ENCODE results near the gene UBE3A. TPM values are rescaled to one million over a fixed set of nuclear protein-coding genes. Genes with fewer than 3 reads are reported as not detected.

The UBE3A gene
- total RNA-seq, 1 experiment from 2014 or later = 104 TPM

DNA sequence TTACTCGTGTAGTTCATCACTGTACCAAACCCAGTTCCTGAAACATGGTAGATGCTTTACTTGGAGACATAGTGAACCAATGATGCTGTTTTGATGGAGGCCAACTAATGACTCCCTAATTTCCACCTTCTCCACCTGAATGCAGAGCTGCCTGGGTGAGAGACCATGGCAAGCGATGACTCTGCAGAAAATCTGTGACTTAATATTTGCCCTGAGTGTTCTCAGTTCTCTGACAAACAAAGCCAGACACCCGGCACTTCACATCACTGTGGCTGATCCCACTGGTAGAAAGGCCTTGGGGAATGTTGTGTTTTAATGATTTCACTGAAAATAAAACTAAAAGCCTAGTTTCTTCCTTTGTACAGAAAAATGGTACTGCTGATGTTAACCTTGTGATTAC lies 39.5 kb upstream of the UBE3A start:
- intact Hi-C loops (cut with micrococcal nuclease) = no loop called here
- Histone ChIP-seq H2AFZ (ENCODE audit: low read depth, low read length, poor library complexity, severe bottlenecking) (no peak overlapping the region), H3K79me2 (ENCODE audit: insufficient read depth, low read length) (no peaks in the 10 kb centered on the region), H3K4me3 (replicated peaks in 1 of 2; ENCODE audit: low read depth in 1 of 2, low read length in 2 of 2) (no peak overlapping the region), H3K27me3 (ENCODE audit: insufficient read depth, low read length) (no peaks in the 10 kb centered on the region), H4K20me1 (ENCODE audit: insufficient read depth) (no peaks in the 10 kb centered on the region), H3K27ac (ENCODE audit: low read depth, low read length) (no peak overlapping the region), H3K4me2 (ENCODE audit: low read length) (no peak overlapping the region), H3K36me3 (ENCODE audit: control insufficient read depth in 1 of 2, insufficient read depth in 2 of 2, low read length in 2 of 2) (no peaks in the 10 kb centered on the region), H3K9me2 (ENCODE audit: insufficient read depth) (no peaks in the 10 kb centered on the region), H3K9me3 (ENCODE audit: control insufficient read depth in 1 of 2, insufficient read depth in 1 of 2, low read depth in 1 of 2, low read length in 2 of 2) (no peaks in the 10 kb centered on the region), H3K4me1 (ENCODE audit: control insufficient read depth in 1 of 2, insufficient read depth in 2 of 2, low read length in 2 of 2) (0 out of 4 replicates have a peak, but pooled peaks cover 0 to 3% of the 10 kb centered on the region in 2 experiments), H3K9ac (ENCODE audit: low read length) (no peak overlapping the region)
- ATAC-seq (no peak), DNase-seq (ENCODE audit: low read depth, low spot score) (no peak)
- POLR2A ChIA-PET = no interaction called here
- CTCF ChIA-PET = no interaction called here
- RAD21 ChIA-PET (ENCODE audit: low non-redundant PET in 1 of 2, low total read pairs in 2 of 2, uncharacterized antibody in 2 of 2, unreplicated experiment in 2 of 2) = no interaction called here
- no peak for TF ChIP-seq EGR1 (IDR thresholded peaks at IDR 0.05; ENCODE audit: low read depth)
- TF ChIP-seq POLR2AphosphoS5 (IDR thresholded peaks at IDR 0.05; ENCODE audit: low read depth, low read length) = no peak
- TF ChIP-seq RAD21 (IDR thresholded peaks at IDR 0.05; ENCODE audit: low read depth) = no peak
- TF ChIP-seq JUND (IDR thresholded peaks at IDR 0.05) = no peak
- no peak for TF ChIP-seq YY1 (IDR thresholded peaks at IDR 0.05; ENCODE audit: extremely low read depth, insufficient replicate concordance, low read depth, low read length)
- TF ChIP-seq CEBPB (IDR thresholded peaks at IDR 0.05; ENCODE audit: low read depth) = no peak
- no peak for TF ChIP-seq ZFX (IDR thresholded peaks at IDR 0.05)
- TF ChIP-seq SIN3A (IDR thresholded peaks at IDR 0.05; ENCODE audit: low read depth) = no peak
- no peak for TF ChIP-seq MAX (IDR thresholded peaks at IDR 0.05)
- no peak for TF ChIP-seq ELF1 (IDR thresholded peaks at IDR 0.05; ENCODE audit: borderline replicate concordance, low read depth)
- TF ChIP-seq POLR2A (IDR thresholded peaks at IDR 0.05; ENCODE audit: borderline replicate concordance, extremely low read depth, insufficient read depth, insufficient read length) = no peak
- TF ChIP-seq, protein P1, sequence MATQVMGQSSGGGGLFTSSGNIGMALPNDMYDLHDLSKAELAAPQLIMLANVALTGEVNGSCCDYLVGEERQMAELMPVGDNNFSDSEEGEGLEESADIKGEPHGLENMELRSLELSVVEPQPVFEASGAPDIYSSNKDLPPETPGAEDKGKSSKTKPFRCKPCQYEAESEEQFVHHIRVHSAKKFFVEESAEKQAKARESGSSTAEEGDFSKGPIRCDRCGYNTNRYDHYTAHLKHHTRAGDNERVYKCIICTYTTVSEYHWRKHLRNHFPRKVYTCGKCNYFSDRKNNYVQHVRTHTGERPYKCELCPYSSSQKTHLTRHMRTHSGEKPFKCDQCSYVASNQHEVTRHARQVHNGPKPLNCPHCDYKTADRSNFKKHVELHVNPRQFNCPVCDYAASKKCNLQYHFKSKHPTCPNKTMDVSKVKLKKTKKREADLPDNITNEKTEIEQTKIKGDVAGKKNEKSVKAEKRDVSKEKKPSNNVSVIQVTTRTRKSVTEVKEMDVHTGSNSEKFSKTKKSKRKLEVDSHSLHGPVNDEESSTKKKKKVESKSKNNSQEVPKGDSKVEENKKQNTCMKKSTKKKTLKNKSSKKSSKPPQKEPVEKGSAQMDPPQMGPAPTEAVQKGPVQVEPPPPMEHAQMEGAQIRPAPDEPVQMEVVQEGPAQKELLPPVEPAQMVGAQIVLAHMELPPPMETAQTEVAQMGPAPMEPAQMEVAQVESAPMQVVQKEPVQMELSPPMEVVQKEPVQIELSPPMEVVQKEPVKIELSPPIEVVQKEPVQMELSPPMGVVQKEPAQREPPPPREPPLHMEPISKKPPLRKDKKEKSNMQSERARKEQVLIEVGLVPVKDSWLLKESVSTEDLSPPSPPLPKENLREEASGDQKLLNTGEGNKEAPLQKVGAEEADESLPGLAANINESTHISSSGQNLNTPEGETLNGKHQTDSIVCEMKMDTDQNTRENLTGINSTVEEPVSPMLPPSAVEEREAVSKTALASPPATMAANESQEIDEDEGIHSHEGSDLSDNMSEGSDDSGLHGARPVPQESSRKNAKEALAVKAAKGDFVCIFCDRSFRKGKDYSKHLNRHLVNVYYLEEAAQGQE (IDR thresholded peaks at IDR 0.05; ENCODE audit: low read depth) = no peak
- TF ChIP-seq EZH2phosphoT487 (IDR thresholded peaks at IDR 0.05; ENCODE audit: borderline replicate concordance) = no peak
- TF ChIP-seq SRF (IDR thresholded peaks at IDR 0.05; ENCODE audit: low read depth) = no peak
- TF ChIP-seq CTCF (IDR thresholded peaks at IDR 0.05 in 2 of 3, conservative IDR thresholded peaks at IDR 0.05 in 1 of 3; ENCODE audit: borderline replicate concordance in 1 of 3, insufficient read depth in 1 of 3, low read depth in 2 of 3, low read length in 2 of 3) = no peak
- no peak for TF ChIP-seq ZNF274 (IDR thresholded peaks at IDR 0.05; ENCODE audit: low read depth, low read length)
- no peak for TF ChIP-seq ATF3 (IDR thresholded peaks at IDR 0.05)
- TF ChIP-seq SP1 (IDR thresholded peaks at IDR 0.05; ENCODE audit: low read depth) = no peak
- no peak for TF ChIP-seq EZH2 (IDR thresholded peaks at IDR 0.05)
- BruUV-seq (replicated peaks) = no TSS peak
